ENCODE results near the gene MYO18B. TPM values are rescaled to one million over a fixed set of nuclear protein-coding genes. Genes with fewer than 3 reads are reported as not detected.

Gene MYO18B
- total RNA-seq, 2 experiments from 2014 or later, result 1.6 to 1.8 TPM

DNA sequence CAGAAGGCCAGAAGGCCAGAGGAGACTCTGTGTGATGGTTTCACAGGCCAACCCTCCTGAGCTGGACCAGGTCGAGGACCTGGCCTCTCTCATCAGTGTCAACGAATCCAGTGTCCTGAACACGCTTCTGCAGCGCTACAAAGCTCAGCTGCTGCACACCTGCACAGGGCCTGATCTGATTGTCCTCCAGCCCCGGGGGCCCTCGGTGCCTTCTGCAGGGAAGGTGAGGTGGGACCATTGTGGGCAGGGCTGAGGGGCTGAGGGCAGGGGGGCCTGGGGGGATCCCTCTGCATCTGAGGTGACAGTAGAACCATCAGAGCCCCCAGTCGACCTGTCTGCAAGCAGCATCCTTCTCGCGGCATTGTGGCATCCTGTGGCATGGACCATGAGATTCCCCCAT is 30.3 kb downstream of the MYO18B start:
- intact Hi-C loops (cut with micrococcal nuclease), result loop anchor here (1.0 to 10.0 kb wide), 3 partner anchors 67 to 310 kb away; no protein-coding TSS in a partner anchor
- no peak for ATAC-seq

GRCh38 chr22:25774575-25775026 is 32.6 kb downstream of the MYO18B start:
- POLR2A ChIA-PET, result no interaction called here
- intact Hi-C loops (cut with micrococcal nuclease), result loop anchor here (5.0 to 10.0 kb wide), 3 partner anchors 70 to 558 kb away; no protein-coding TSS in a partner anchor
- Mint-ChIP-seq H3K27me3 (peaks cover 5% of the 10 kb centered on the region), H3K27ac (no peak overlapping the region), H3K36me3 (ENCODE audit: low read depth) (no peaks in the 10 kb centered on the region), H3K9me3 (no peaks in the 10 kb centered on the region), H3K4me3 (no peak overlapping the region), H3K4me1 (ENCODE audit: low read depth) (peaks cover 10% of the 10 kb centered on the region)
- CTCF ChIA-PET, result no interaction called here
- ATAC-seq (no peak), DNase-seq (peak; percentile 25)
- TF ChIP-seq CTCF (IDR thresholded peaks at IDR 0.05), result peak; percentile 48

More for the DNA sequence above, 30.3 kb downstream of the MYO18B start:
- peaks cover 3% of the 10 kb centered on the region for H3K27me3 Mint-ChIP-seq
- ChIA-PET CTCF (interaction anchor here (0.6 to 3.7 kb wide), 44 partner anchors 10 to 558 kb away, joined by 3 to 30 read pairs (median 4); no protein-coding TSS in a partner anchor), POLR2A (interaction anchor here (0.6 to 0.9 kb wide), 3 partner anchors 24 to 310 kb away, joined by 3 to 4 read pairs (median 3); no protein-coding TSS in a partner anchor)
- DNase-seq, result no peak
- H3K4me1 Mint-ChIP-seq (ENCODE audit: low read depth), result peaks cover 20% of the 10 kb centered on the region
- H3K9me3 Mint-ChIP-seq, result peaks cover 3% of the 10 kb centered on the region
- peak overlapping the region; percentile 66 for H3K27ac Mint-ChIP-seq
- no peak for TF ChIP-seq CTCF (IDR thresholded peaks at IDR 0.05)
- H3K4me3 Mint-ChIP-seq, result no peak overlapping the region
- no peaks in the 10 kb centered on the region for H3K36me3 Mint-ChIP-seq (ENCODE audit: low read depth)

- ChIA-PET POLR2A (no interaction called here), CTCF (no interaction called here)
- Mint-ChIP-seq H3K36me3 (ENCODE audit: low read depth) (no peaks in the 10 kb centered on the region), H3K27me3 (peaks cover 5% of the 10 kb centered on the region), H3K9me3 (no peaks in the 10 kb centered on the region), H3K27ac (no peak overlapping the region), H3K4me3 (no peak overlapping the region), H3K4me1 (ENCODE audit: low read depth) (peaks cover 7% of the 10 kb centered on the region)
- ATAC-seq (no peak), DNase-seq (no peak)
- no peak for TF ChIP-seq CTCF (IDR thresholded peaks at IDR 0.05)
- intact Hi-C loops (cut with micrococcal nuclease), result loop anchor here (5.0 to 10.0 kb wide), 2 partner anchors 71 to 557 kb away; no protein-coding TSS in a partner anchor
Measured at GRCh38 chr22:25775531-25775930, 33.5 kb downstream of the MYO18B start.

- TF ChIP-seq CTCF (IDR thresholded peaks at IDR 0.05), result no peak
- intact Hi-C loops (cut with micrococcal nuclease), result loop anchor here (5.0 to 10.0 kb wide), 2 partner anchors 73 to 555 kb away; no protein-coding TSS in a partner anchor
- H3K27me3 Mint-ChIP-seq, result peaks cover 5% of the 10 kb centered on the region
- no peaks in the 10 kb centered on the region for H3K9me3 Mint-ChIP-seq
- no peak overlapping the region for H3K4me3 Mint-ChIP-seq
- POLR2A ChIA-PET, result no interaction called here
- CTCF ChIA-PET, result no interaction called here
- DNase-seq (no peak), ATAC-seq (no peak)
- H3K36me3 Mint-ChIP-seq (ENCODE audit: low read depth), result no peaks in the 10 kb centered on the region
- H3K27ac Mint-ChIP-seq, result no peak overlapping the region
- peaks cover 7% of the 10 kb centered on the region for H3K4me1 Mint-ChIP-seq (ENCODE audit: low read depth)
Measured at GRCh38 chr22:25777411-25777810, 35.4 kb downstream of the MYO18B start.

DNA sequence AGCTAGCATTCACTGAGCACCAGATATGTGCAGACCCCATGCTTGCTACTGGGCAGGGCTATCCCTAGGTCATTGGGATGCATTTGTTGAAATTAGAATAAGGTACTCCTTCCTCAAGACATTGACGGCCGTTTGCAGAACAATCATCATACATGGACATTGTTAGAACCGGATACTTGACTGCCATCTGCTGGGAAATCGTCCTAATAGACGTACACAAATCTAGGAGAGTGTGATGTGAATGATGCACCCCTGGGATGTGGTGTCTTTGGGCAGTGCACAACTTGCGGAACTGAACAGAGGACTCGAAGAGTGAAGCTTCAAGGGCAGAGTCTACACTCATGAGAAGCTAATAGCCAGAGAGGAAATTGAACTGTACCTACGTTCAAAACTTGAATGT is 35.9 kb downstream of the MYO18B start:
- DNase-seq, result peak; percentile 37
- H3K4me1 Mint-ChIP-seq (ENCODE audit: low read depth), result peaks cover 3% of the 10 kb centered on the region
- H3K4me3 Mint-ChIP-seq, result no peak overlapping the region
- peaks cover 5% of the 10 kb centered on the region for H3K27me3 Mint-ChIP-seq
- no peak overlapping the region for H3K27ac Mint-ChIP-seq
- no peak for TF ChIP-seq CTCF (IDR thresholded peaks at IDR 0.05)
- no peak for ATAC-seq
- ChIA-PET CTCF (no interaction called here), POLR2A (no interaction called here)
- no peaks in the 10 kb centered on the region for H3K9me3 Mint-ChIP-seq
- intact Hi-C loops (cut with micrococcal nuclease), result loop anchor here (5.0 to 10.0 kb wide), 2 partner anchors 73 to 554 kb away; no protein-coding TSS in a partner anchor
- H3K36me3 Mint-ChIP-seq (ENCODE audit: low read depth), result no peaks in the 10 kb centered on the region
